GM18868 (cell line): Measurements from ENCODE around the gene LPIN1.
A peak's percentile ranks its signal among the peaks of the same experiment; 100 is the strongest.
"Not testable (repeated sequence)": the region's sequence is repeated elsewhere in the genome, so short reads cannot be mapped to it uniquely, and the experiment has no call there.

Source experiments
- ATAC-seq: cut with Tn5 transposase; IDR thresholded peaks from one replicate; pipeline ENCODE4 v1.9.1; 2021; ENCODE audit warnings: mild to moderate bottlenecking, moderate library complexity; ENCODE audit not compliant: unreplicated experiment

LPIN1 gene

DNA sequence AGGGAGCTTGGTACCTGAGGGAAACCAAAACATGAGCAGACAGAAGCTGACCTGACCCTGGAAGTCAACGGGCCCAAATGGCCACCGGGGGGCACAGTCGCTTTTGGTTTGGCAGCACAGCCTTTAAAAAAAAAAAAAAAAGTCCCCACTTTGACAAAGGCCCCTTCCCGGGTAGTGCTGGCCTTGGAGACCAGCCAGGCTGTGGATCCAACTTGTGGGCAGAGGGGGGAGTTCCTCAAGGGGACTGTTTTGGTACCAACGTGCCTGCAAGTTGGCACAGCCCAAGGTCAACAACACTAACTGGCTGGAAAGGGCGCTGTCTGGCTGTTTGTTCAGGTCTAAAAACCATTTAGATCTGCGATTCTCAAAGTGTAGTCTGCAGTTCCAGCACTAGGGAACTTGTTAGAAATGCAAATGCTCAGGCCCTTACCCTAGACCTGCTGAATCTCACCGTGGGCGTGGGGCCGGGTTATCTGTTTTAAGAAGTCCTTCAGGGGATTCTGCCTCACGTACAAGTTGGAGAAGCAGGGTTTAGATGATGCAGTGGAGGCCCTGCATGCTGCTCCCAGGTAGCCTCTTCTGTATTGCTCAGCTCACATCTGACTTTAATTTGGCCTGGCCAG is 83.0 kb downstream of the LPIN1 start:
- ATAC-seq, result peak; percentile 29

DNA sequence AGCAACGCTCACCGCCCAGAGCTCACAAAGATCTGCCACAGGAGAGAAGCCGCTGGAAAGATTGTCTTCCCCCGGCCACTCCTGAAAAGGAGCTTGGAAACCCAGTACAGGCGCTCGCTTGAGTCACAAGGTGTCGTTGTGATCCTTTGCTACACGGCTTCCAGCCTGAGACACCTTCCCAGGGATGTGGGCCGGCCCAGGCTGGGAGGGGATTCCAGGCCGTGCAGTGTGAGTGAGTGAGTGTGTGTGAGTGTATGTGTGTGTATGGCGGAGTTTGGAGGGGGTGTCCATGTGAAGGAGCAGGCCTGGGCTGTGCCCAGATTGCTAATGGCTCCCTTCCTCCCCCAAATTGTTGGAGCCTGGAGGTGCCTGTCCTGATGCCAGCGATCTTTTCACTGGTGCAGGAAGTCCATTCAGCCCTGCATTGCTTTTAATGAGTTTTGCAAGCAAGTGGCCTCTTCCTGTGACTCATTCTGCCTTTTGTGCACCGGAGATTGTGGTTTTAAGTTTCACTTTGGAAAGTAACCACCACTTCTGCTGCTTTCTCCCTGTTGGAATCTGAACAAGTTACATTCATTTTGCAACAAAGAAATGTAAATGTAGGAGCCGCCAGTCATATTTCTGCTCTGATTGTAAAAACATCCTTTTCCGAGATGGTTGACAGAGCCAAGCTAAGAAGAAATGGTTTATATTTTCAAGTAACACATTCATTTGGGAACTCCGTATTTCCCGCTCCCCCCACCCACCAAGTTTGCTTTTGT is 83.7 kb downstream of the LPIN1 start:
- peak; percentile 70 for ATAC-seq

DNA sequence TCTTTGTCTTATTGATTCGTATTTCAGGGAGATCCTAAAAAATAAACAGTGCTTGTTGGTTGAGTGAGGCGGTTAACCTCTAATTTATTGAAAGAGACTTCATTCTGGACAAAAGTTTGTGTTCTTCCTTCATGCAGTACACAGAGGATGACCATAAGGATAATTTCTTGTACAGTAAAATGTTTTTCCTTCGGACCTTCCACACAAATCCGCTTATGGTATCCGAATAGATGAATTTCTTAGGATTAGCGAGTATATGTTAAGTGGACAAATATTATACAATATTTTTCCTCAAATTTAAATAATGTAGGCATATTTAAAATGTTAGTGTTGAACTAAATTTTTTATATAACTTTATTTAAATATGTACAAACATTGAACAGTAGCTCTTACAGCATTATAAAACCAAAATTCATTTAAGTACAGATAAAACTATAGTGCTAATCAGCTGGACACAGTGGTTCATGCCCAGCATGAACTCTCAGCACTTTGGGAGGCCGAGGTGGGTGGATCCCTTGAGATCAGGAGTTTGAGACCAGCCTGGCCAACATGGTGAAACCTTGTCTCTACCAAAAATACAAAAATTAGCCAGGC is 84.4 kb downstream of the LPIN1 start:
- no peak for ATAC-seq

DNA sequence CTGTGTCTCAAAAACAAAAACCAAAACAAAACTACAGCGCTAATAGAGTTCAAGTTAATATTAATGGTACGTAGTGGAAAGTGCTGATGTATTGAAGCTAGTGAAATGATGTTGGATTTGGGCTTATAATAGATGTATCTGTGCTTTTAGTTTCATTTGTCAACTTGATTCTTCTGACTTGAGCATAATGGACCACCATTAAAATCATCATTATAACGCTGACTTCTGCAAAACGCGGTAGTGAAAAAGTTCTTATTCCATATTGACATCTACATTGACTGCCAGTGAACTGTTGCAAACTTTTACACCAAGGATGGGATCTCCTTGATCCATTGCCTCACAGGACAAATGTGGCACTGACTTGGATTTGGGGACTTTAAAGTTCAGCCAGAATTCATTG is 85.0 kb downstream of the LPIN1 start:
- no peak for ATAC-seq

DNA sequence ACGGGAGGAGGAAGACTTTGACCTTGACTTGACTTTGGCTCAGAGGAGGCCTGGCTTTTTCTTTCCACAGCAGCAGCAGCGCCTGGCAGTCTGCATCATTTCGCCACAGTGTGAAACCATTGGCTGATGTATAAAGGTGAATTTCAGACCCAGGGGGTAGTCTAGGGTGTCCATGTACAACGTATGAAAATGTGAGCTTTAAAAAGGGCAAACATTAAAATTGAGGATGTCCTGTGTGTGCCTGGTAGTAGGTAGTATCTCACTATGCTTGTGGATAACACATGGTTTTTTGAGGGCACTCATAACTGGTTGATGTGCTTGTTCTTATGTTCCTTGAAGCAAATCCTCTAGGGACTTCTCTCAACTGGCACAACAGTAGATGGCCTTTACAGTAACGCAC is 86.1 kb downstream of the LPIN1 start:
- ATAC-seq, result no peak

DNA sequence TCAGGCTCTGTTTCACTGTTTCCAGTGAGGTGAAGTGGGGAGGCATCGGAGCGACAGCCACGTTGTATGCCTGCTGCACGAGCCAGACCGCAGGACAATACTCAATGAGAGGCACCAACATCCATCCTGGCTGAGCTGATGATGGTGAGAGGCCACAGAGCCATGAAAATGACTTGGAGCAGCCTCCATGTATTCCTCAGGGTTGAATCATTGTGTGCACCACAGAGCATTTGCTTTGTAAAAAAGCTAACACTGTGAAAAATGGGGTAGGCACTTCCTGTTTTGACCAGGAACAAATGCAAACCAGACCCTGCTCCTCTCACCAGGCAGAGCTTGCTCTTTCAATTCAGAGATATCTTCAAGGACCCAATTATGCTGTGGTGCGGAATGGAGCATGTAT is 87.2 kb downstream of the LPIN1 start:
- no peak for ATAC-seq

DNA sequence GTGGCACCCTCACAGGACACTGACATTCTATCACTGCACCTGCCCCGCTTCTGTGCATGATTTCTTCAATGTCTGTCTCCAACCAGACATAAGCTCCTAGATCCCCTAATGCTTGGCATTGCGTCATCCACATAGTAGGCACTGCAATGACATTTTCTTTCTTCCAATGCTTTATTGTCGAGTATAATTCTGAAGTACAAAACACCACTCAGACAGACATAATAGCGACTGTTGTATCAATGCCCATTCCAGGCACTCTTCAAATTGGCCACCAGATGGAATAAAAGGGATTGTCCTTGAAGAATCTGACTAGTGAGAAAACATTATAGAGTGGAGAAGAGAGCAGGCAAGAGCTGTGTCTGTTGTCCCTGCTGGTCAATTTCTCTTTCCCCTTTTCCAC is 89.0 kb downstream of the LPIN1 start:
- no peak for ATAC-seq

DNA sequence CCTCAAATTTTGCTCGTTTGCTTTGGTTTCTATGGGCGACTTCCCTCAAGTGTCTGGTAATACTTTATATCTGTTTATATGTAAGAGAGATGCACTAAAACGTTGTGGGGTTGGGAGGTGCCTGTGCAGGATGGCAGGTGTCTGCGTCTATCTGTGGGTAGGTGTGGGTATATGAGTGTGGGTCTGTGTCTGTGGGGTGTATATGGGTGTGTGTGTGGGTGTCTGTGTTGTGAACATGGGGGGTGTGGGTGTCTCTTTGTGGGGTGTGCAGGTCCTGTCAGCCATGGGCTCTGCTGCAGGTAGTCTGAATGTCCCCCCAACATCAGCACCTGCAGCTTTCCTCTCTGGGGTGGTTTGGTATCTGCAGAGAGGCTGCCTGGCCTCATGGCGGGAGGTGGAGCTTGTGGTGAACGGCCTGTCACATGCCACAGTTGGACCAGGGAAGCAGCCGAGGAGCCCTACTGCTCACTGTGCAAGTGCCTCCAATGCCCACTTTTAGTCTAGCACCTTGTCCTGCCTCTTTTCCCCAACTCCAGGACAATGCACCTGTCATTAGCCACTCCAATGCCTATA is 90.3 kb downstream of the LPIN1 start:
- no peak for ATAC-seq

DNA sequence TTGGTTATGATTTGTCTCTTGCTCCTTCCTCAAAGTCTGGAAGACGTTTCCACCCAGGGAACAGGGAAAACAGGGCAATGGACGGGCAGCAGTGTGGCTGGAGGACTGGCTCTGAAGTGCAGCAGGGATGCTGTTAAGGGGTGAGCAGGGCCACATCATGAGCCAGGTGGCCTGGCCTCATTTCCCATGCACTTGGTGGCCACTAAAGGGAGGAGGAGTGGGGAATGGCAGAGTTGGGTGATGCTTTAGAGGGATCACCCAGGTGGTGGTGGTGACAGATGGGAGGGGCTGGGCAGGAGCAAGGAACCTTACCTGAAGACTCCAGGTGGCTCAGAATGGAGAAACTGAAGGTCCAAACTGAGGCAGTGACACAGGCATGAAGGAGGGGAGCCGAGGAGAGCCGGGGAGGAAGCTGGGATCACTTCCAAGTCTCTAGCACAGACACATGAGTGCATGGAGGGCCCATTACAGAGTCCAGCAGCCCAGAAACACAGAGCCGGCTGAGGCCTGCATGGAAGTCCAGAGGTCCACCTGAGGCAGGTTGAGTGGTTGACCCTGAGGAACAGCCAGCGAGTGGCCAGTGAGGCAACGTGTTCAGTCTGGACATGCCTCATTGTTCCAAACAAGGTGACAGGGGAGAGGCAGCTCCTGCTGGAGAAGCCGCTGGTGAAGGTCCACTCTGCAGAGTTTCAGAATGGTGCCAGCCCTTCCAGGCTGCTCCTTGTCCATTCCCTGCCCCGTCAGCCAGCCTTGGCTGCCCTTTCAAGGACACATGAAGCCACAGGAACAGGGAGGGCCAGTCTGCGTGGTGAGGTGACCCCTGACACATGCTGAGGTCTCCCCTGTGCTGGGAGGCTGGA is 91.7 kb downstream of the LPIN1 start:
- no peak for ATAC-seq

DNA sequence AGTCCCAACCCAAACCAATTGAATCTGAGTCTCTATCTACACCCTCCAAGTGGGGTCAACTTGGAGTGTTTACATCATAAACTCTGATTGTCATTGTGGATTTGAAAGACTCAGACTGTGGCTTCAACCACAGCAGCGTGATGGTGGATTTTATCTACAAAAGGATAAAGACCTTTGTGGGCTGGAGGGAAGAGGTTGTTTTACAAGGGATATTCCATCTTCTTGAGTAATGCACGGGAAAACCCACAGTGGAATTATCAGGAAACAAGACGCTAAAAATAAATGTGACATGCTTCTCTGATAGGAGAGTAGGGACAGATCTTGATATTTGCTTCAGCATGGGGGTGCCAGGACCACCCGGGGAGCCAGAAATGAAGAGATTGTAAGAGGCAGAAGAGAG is 93.5 kb downstream of the LPIN1 start:
- no peak for ATAC-seq

DNA sequence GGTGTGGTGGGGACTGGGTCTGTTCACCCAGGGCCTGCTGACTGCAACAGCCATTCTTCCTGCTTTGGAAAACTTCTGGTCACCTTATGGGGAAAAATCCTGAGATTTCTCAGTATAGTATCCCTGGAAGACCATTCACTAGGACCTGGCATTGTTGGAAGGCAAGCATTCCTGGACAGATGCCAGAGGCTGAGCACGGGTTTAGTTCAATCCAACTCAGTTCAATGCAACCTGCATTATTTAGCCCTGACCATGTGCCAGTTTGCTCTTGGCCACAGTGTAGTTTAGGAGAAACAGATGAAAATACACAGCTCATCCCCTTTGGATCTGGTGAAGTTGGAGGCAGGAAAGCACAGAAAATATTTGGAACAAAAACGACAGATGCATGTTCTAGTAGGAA is 95.9 kb downstream of the LPIN1 start:
- no peak for ATAC-seq

DNA sequence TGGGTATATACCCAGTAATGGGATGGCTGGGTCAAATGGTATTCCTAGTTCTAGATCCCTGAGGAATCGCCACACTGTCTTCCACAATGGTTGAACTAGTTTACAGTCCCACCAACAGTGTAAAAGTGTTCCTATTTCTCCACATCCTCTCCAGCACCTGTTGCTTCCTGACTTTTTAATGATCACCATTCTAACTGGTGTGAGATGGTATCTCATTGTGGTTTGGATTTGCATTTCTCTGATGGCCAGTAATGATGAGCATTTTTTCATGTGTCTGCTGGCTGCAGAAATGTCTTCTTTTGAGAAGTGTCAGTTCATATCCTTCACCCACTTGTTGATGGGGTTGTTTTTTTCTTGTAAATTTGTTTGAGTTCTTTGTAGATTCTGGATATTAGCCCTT is 98.4 kb downstream of the LPIN1 start:
- not testable (repeated sequence) for ATAC-seq

DNA sequence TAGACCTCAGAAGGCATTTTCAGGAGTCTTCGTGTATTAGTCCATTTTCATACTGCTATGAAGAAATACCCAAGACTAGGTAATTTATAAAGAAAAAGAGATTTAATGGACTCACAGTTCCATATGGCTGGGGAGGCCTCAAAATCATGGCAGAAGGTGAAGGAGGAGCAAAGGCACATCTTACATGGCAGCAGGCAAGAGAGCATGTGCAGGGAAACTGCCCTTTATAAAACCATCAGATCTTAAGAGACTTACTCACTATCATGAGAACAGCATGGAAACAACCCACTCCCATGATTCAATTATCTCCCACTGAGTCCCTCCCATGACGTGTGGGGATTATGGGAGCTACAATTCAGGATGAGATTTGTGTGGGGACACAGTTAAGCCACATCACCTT is 101.5 kb downstream of the LPIN1 start:
- not testable (repeated sequence) for ATAC-seq

DNA sequence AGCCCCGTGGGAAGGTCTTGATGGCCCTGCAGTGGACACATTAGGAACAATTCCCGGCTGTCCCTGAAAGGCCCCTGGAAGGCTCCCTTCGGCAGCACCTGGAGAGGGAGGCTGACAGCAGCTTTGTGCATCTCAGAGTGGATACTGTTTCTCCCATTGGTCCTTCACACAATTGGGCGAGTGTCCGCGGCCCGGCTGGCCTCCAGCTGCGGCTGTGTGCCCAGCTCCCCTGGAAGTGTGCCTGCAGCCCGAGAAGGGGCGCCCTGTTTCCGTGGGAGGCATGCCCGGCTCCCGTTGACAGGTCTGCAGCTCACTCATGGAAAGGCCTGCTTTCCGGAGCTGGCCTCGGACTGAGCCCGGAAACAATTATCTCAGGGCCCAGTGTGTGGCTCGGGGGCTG is 103.7 kb downstream of the LPIN1 start:
- no peak for ATAC-seq

DNA sequence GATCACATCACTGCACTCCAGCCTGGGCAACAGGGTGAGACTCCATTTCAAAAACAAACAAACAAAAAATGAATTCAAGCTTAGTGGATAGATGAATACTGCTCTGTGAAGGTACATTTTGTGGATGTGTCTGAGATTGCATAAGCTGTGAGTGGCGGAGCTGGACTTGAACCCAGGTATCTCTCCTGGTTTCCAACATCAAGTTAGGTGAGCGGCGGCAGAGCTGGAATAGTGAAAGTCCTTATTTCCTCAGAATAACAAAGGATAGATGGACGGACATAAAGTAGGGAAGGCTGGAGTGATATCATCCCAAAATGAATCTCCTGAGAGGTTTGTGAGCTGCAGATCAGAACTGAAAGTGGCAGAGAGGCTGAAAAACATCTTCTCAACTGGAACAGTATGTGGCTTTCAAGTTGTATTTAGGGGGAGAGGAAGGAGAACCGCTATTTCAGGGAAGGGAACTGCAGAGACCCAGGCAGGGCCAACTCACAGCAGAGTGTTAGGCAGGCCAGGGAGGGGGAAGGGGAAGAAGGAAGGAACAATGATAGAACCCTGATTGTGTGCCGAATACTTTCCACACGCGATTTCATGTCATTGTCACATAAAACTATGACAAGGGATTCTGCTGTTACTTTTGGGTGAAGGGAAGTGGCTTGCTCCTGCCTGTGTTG is 106.2 kb downstream of the LPIN1 start:
- ATAC-seq, result no peak

DNA sequence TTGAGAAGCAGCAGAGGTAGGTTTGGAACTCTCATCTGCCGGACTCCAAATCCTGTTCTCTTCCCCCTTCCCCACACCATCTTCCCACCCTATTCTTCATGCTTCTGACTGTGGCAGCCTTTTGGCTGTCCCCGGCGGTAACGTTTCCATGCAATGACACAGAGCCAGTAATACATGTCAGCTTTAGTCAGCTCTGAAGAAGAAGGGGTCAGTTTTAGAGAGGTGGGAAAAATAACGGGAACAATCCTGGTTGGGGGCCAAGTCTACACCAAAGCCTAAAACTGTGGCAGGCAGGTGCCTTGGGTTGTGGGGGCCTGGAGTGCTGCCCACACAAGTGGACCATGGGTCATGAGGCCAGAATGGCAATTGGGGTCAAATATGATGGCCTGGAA is 106.8 kb downstream of the LPIN1 start:
- no peak for ATAC-seq

DNA sequence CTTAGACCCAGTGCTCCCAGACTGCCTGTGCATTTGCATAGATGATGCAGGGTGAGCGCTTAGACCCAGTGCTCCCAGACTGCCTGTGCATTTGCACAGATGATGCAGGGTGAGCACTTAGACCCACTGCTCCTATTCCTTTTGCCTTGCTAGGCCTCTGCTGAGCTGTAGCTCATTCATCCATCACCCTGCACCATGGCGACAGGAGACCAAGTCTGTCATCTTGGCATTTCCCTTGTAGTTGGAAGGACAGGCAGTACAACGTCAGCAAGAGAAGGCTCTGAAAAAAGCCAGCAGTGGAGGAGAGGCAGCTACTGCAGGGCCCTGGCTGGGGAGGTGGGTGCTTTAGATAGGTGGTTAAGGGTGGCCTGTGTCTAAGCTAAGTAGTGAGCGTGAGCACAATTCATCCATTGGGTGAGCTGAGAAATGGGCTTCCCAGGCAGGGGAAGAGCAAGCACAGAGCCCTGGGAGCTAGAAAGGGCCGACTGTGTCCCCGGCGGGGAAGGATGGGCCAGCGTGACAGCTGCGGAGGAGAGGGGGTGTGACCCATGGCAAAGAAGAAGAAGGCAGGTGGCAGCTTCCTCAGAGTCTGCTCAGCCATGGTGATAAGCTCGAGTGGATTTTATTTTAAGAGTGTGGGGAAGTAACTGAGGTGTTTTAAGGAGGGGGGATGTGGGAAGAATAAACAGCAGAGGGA is 108.8 kb downstream of the LPIN1 start:
- peak; percentile 57 for ATAC-seq

DNA sequence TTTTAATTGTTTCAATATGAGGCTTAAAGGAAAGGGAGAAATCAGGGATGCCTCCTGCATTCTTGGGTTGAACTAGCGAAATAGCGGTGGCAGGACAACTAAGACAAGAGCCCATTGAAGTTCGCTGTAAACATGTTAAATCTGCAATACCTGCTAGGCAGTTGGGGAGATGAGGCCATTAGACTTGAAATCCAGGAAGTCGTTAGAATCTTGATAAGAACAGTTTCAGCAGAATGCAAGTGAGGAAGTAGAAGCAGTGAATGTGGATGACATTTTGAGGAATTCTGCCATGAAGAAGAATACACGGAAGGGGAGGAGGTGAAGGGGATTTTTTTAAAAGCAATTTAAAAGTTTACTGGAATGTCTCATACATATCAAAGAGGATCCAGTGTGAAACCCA is 109.7 kb downstream of the LPIN1 start:
- ATAC-seq, result no peak

DNA sequence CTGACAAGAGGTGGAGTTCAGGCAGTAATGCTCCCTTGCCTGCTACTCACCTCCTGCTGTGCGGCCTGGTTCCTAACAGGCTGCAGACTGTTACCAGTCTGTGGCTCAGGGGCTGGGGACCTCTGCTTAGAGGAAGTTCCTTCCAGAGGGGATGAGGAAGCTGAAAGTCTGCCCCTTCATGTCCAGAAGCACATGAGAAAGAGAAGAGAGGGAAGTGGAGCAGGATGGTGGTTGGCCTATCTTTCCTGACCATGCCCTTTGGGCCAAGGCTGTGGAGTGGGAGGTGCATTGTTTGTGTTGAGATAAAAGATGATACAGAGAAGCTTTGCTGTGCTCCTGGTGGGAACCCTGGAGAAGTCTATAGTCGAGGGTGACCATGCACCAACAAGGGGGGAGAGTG is 112.5 kb downstream of the LPIN1 start:
- no peak for ATAC-seq

DNA sequence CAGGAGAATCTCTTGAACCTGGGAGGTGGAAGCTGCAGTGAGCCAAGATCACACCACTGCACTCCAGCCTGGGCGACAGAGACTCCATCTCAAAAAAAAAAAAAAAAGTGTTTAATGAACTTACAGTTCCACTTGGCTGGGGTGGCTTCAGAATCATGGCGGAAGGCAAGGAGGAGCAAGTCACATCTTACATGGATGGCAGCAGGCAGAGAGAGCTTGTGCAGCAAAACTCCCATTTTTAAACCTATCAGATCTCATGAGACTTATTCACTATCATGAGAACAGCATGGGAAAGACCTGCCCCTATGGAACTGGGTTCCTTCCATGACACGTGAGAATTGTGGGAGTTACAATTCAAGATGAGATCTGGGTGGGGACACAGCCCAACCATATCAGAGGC is 113.5 kb downstream of the LPIN1 start:
- ATAC-seq, result not testable (repeated sequence)
